Muscle of leg (tissue), 11 donors: ENCODE measurements around the gene IL10. TPM values are rescaled to one million over a fixed set of nuclear protein-coding genes. Genes with fewer than 3 reads are reported as not detected.

Source experiments
- DNase-seq: peaks from one replicate; pipeline ENCODE4 v3.0.0; 2013
- H3K27ac ChIP-seq: one replicate; pipeline ENCODE4 v1.5.1; 2013; ENCODE audit warnings: mild to moderate bottlenecking, low read length, control low read depth
- H3K27me3 ChIP-seq: one replicate; pipeline ENCODE4 v1.6.1; 2013; ENCODE audit warnings: low read length; ENCODE audit not compliant: control insufficient read depth, insufficient read depth
- H3K36me3 ChIP-seq: one replicate; pipeline ENCODE4 v1.6.1; 2013; ENCODE audit warnings: low read length; ENCODE audit not compliant: control insufficient read depth, insufficient read depth
- H3K4me1 ChIP-seq: one replicate; pipeline ENCODE4 v1.6.1; 2013; ENCODE audit warnings: low read length; ENCODE audit not compliant: control insufficient read depth, insufficient read depth
- H3K4me3 ChIP-seq: one replicate; pipeline ENCODE4 v1.5.1; 2013; ENCODE audit warnings: low read length, control low read depth
- H3K9me3 ChIP-seq: replicated peaks from 2 replicates; pipeline ENCODE4 v1.6.1; 2013; ENCODE audit warnings: low read depth, low read length; ENCODE audit not compliant: control insufficient read depth
- WGBS: methylation state at CpG from one replicate; pipeline ENCODE4 v1.1.5; 2013; ENCODE audit warnings: missing lambda C conversion rate; ENCODE audit not compliant: insufficient coverage; 5-methylcytosine and 5-hydroxymethylcytosine counted together
- polyA plus RNA-seq, 8 donors: library from polyadenylated mRNA; unstranded; fragments of 120-200 nt; gene quantifications; one replicate each; pipeline versions ENCODE4 v1.2.1 to v1.2.3, GENCODE V29; 2013; ENCODE audit warnings: inconsistent platforms in 1 of 8, low replicate concordance in 1 of 8; ENCODE audit not compliant: insufficient read length in 8 of 8, insufficient read depth in 1 of 8
- total RNA-seq: library from RNA; stranded (reverse); fragments of 120-200 nt; gene quantifications from one replicate; pipeline ENCODE4 v1.2.4, GENCODE V29; 2013

IL10 gene
- total and polyA plus RNA-seq, 9 donors = 0.35 to 1.1 (median 0.53) TPM

DNA sequence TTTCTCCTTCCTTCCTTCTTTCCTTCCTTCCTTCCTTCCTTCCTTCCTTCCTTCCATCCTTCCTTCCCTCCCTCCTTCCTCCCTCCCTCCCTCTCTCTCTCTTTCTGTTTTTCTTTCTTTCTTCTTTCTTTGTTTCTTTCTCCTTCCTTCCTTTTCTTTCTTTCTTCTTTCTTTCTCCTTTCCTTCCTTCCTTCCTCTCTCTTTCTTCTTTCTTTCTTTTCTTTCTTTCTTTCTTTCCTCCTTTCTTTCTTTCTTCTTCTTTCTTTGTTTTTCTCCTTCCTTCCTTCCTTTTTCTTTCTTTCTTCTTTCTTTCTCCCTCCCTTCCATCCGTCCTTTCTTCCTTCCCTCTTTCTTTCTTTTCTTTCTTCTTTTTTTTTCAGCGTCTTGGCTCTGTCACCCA is 19.8 kb downstream of the IL10 start:
- no peaks in the 10 kb centered on the region for H3K36me3 ChIP-seq
- DNase-seq = no peak
- H3K27ac ChIP-seq = no peak overlapping the region
- WGBS = 93% methylated on average over 2 of the region's 2 CpGs
- H3K9me3 ChIP-seq = no peaks in the 10 kb centered on the region
- no peak overlapping the region for H3K4me3 ChIP-seq
- no peaks in the 10 kb centered on the region for H3K4me1 ChIP-seq
- H3K27me3 ChIP-seq = peaks cover 3% of the 10 kb centered on the region

DNA sequence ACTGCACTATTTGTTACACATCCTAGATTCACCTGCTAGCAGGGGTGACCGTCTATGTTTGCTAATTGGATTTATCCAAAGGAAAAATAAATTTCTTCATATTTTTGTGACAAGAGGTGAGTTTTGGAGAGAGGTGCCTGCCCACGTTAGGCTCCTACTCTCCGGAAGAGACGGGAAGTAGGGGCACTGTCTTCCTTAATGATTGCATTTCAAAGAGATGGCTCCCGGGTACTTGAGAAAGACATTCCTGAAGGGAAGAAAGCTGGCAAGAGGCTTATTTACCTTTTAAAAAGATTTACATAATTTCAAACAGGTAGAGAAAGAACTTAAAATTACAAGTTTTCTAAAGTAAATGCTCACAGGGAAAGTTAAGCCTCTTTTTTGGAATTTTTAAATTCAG is 20.4 kb downstream of the IL10 start:
- Histone ChIP-seq H3K4me1 (no peaks in the 10 kb centered on the region), H3K9me3 (no peaks in the 10 kb centered on the region), H3K4me3 (no peak overlapping the region), H3K36me3 (no peaks in the 10 kb centered on the region), H3K27ac (no peak overlapping the region), H3K27me3 (peaks cover 3% of the 10 kb centered on the region)
- DNase-seq = no peak
- WGBS = no CpG with 5 or more reads among the region's 5 CpGs

DNA sequence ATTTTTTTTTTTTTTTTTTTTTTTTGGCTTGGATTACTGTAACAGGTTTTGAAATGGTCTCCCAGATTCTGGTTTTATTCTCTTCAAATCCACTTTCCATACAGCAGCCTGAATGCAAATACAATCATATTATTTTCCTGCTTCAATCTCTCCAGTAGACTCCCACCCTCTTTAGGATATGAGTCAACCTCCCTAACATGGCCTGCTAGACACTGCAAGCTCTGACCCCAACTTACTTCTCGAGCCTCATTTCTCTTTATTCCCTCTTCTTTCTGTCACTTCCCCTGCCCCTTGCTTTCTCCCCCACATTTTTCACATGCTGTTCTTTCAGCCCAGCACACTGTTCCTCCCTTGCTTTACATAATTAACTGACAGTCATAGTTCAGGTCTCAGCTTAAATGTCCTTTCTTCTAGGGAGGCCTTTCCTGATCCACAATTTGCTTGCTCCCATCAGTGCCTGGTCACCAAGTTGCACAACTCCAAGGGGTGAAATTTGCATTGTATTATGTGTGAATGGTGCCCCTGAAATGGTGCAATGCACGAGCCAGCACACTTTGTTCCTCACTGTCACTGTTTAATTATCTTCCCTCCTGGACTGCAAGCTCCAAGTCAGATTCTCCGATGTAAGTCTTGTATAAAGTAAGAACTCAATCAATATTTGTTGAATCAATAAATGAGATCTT is 23.8 kb downstream of the IL10 start:
- H3K36me3 ChIP-seq = no peaks in the 10 kb centered on the region
- H3K27me3 ChIP-seq = peaks cover 3% of the 10 kb centered on the region
- no peak for DNase-seq
- no peak overlapping the region for H3K27ac ChIP-seq
- 73% methylated on average over 1 of the region's 3 CpGs for WGBS
- H3K4me3 ChIP-seq = no peak overlapping the region
- no peaks in the 10 kb centered on the region for H3K9me3 ChIP-seq
- no peaks in the 10 kb centered on the region for H3K4me1 ChIP-seq

DNA sequence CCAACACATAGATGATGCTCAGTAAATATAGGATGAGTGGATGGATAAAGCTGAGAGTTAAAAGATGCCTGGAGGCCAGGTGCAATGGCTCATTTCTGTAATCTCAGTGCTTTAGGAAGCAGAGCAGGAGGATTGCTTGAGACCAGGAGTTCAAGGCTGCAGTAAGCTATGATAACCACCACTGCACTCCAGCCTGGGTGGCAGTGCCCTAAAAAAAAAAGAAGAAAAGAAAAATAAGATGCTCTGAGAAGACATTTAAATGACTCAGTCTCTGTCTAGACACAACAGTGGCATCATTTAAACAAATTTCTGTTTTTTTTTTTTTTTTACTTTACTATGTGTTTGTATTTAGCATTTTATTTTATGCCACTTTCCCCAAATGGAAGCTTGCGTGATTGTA is 27.0 kb downstream of the IL10 start:
- Histone ChIP-seq H3K27me3 (peaks cover 3% of the 10 kb centered on the region), H3K4me1 (no peaks in the 10 kb centered on the region), H3K4me3 (no peak overlapping the region), H3K9me3 (no peaks in the 10 kb centered on the region), H3K27ac (no peak overlapping the region), H3K36me3 (no peaks in the 10 kb centered on the region)
- no peak for DNase-seq
- WGBS = no CpG with 5 or more reads among the region's 1 CpG

DNA sequence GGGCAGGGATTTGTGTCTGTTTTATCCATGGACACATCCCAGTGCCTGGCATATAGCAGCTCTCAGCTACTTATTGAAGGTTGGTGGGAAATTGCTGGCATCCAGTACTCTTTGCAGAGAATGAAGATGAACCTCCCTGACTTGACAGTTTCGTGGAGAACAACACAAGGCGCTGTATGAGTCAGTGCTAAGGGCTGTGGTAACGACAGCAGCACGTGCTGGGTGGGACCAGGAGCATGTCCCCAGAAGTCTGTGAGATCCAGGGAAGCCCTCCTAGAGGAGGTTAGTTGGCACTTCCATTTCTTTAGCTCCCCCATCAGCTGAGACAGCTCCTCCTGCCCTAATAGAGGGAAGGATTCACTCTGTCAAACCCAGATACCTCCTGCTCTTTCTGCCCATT is 27.6 kb downstream of the IL10 start:
- H3K4me1 ChIP-seq = peaks cover 3% of the 10 kb centered on the region
- H3K4me3 ChIP-seq = no peak overlapping the region
- WGBS = 100% methylated on average over 1 of the region's 4 CpGs
- peaks cover 2% of the 10 kb centered on the region for H3K27me3 ChIP-seq
- no peak overlapping the region for H3K27ac ChIP-seq
- no peaks in the 10 kb centered on the region for H3K36me3 ChIP-seq
- no peak for DNase-seq
- no peaks in the 10 kb centered on the region for H3K9me3 ChIP-seq

DNA sequence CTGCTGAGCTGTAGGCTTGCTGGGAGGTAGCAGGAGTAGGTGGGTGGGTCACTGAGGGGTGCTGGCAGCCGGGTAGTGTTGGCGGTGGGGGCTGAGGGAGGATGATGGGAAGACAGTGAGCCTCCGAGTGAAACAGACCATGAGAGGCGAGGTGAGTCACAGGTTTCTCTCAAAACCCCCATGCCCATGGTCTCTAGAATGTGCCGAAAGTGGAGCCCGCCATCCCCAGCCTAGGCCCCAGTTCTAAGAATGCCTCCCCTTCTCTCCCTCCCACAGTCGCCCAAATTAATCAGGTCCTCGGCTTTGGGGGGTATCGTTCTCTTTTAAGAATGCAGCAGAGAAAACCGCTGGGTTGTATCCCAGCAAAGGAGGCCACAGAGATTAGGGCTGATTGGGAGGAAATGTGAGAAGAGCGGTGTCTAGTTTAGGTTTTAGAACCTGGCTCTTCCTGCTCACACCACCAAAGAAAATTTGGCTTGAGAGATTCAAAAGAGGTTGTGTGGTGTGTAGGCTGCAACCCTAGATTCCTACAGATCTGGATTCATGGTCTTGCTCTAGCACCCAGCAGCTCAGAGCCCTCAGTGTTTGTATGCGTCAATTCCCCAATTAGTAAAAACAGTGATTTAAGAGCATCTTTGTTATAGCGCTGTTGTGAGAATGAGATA is 29.4 kb downstream of the IL10 start:
- no peak overlapping the region for H3K27ac ChIP-seq
- H3K4me3 ChIP-seq = no peak overlapping the region
- no peaks in the 10 kb centered on the region for H3K9me3 ChIP-seq
- H3K36me3 ChIP-seq = peaks cover 2% of the 10 kb centered on the region
- H3K27me3 ChIP-seq = no peaks in the 10 kb centered on the region
- peaks cover 18% of the 10 kb centered on the region for H3K4me1 ChIP-seq
- no peak for DNase-seq
- WGBS = no CpG with 5 or more reads among the region's 13 CpGs

DNA sequence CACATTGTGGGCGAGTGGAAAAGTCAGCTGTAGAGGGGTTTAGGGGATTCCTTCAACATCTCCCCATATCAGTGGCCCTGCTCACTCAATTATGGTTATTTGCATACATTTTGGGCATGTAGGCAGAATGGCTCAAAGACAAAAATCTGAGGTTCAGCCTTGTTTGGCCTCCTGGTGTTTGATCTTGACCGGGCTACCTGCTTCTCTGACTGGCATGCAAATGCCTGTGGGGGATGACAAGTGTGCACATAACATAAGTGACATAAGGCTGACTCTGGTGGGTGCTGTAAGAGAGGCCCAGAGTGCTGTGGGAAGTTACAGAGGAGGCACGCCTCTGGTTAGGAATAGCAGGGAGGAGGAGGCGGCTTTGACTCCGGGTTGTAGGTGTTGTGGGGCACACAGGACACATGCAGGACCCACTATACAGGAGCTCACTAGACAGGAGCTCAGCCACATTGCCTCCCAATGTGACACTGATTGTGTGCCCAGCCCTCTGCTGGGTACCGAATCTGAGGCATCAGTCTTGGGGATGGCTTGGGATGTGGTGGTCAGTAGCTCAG is 31.1 kb downstream of the IL10 start:
- Histone ChIP-seq H3K36me3 (peaks cover 2% of the 10 kb centered on the region), H3K4me1 (peaks cover 18% of the 10 kb centered on the region), H3K27ac (no peak overlapping the region), H3K4me3 (no peak overlapping the region), H3K9me3 (no peaks in the 10 kb centered on the region), H3K27me3 (no peaks in the 10 kb centered on the region)
- DNase-seq = no peak
- 91% methylated on average over 5 of the region's 6 CpGs for WGBS

DNA sequence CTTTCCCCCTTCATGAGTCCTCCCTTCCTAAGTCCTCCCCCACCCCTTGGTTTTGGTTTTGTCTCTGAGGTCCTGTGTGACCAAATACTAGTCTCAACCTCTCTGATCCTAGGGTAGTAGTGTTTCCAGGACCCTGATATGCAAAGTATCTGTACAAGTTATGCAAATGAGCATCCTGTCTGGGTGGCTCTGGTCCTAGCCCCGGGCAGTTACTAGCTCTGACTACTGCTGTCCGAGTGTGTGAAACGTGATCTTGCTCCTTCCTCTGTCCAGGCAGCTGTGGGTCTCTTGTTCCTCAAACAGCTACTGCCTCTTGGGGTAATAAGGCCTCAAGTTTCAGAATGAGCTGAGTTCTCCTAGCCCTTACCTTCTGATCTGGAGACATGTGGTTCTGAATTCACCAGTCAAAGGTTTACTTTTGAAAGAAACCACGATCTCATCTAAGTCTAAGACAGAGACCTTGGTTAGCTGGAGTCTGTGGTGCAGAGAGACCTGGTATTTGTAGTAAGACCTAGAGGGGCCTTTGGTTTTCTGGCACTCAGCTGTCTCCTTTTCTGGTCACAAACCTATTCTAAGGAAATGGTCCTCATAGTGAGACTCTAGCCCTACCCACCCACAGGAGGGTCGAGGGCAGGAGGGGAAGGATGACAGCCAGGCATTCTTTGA is 32.8 kb downstream of the IL10 start:
- H3K27ac ChIP-seq = peak overlapping the region; percentile 48
- H3K4me1 ChIP-seq = peaks cover 18% of the 10 kb centered on the region

DNA sequence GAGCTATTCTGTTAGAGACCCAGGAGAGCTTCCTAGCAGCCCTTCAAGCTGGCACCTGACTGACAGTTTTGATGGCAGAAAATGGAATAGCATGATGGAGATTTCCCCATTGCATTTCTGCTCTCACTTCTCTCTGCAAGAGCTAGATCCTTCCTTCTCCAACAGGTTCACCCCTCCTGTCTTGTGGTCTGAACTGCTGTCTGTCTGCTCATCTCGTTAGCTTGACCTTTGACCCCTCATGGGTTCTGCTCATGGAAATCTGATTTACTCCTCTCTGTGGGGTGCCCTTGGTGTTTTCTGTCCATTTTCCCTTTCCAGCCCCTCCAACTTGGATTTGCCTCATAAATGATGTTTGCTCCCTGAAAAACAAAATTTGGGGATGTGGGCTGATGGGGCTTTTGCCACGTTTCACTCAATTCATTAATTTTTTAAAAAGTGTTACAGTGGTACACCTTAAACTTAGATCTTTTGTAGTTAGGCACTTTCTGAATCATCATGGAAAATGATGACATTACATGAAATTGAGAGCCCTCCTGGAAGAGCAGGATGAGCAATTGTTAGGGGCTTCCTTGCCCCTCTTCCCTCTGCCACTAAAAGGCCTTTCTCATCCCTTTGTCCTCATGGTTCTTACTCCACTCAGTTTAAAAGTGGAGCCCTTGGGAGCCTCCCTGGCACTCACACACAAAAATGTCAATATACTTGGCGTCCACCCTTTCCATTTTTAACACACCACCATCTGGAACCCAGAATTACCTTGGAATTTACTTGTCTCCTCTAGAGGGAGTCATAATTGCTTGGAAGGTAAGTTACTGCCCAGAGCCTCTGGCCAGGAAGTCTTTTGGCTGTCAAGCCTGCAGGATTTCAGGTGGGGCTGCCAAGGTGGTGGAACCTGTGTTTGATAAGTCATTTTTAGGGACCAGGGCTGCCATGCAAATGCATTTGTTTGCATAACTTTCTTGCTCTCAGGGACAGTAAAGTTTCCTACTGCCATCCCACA is 33.6 kb downstream of the IL10 start:
- 0% methylated on average over 1 of the region's 3 CpGs for WGBS
- peak; percentile 37 for DNase-seq

More for the DNA sequence above, 32.8 kb downstream of the IL10 start:
- Histone ChIP-seq H3K36me3 (peaks cover 13% of the 10 kb centered on the region), H3K9me3 (no peaks in the 10 kb centered on the region), H3K4me3 (no peak overlapping the region), H3K27me3 (no peaks in the 10 kb centered on the region)
- WGBS = 4% methylated on average over 3 of the region's 5 CpGs
- DNase-seq = peak; percentile 77

More for the DNA sequence above, 33.6 kb downstream of the IL10 start:
- Histone ChIP-seq H3K27me3 (no peaks in the 10 kb centered on the region), H3K4me3 (no peak overlapping the region), H3K36me3 (peaks cover 21% of the 10 kb centered on the region), H3K27ac (no peak overlapping the region), H3K4me1 (peaks cover 18% of the 10 kb centered on the region), H3K9me3 (no peaks in the 10 kb centered on the region)
